Hepatocyte (in vitro differentiated cells): Measurements from ENCODE around the gene CEP131. TPM values are rescaled to one million over a fixed set of nuclear protein-coding genes. Genes with fewer than 3 reads are reported as not detected.

ENCODE experiments used
- DNase-seq: peaks from one replicate; pipeline ENCODE4 v3.0.0-alpha.2; 2016; ENCODE audit warnings: low spot score
- H2AFZ ChIP-seq: fragments of 200-600 bp; sonication (generic); 2 replicates; pipeline ENCODE4 v1.6.0; 2016; ENCODE audit warnings: antibody characterized with exemption, mild to moderate bottlenecking
- H3K27ac ChIP-seq: fragments of 200-600 bp; sonication (generic); 2 replicates; pipeline ENCODE4 v1.5.1; 2016; ENCODE audit warnings: mild to moderate bottlenecking
- H3K27me3 ChIP-seq: fragments of 200-600 bp; sonication (generic); 2 replicates; pipeline ENCODE4 v1.6.1; 2016
- H3K36me3 ChIP-seq: fragments of 200-600 bp; sonication (generic); replicated peaks from 2 replicates; pipeline ENCODE4 v1.5.1; 2016; ENCODE audit warnings: low read depth; ENCODE audit not compliant: insufficient read depth
- H3K4me1 ChIP-seq: fragments of 200-600 bp; sonication (generic); 2 replicates; pipeline ENCODE4 v1.5.1; 2016; ENCODE audit warnings: mild to moderate bottlenecking, moderate library complexity; ENCODE audit not compliant: insufficient read depth
- H3K4me2 ChIP-seq: fragments of 200-600 bp; sonication (generic); 2 replicates; pipeline ENCODE4 v1.6.0; 2016
- H3K4me3 ChIP-seq: fragments of 200-600 bp; sonication (generic); 2 replicates; pipeline ENCODE4 v1.5.1; 2016; ENCODE audit warnings: mild to moderate bottlenecking
- H3K79me2 ChIP-seq: fragments of 200-600 bp; sonication (generic); 2 replicates; pipeline ENCODE4 v1.6.0; 2017; ENCODE audit warnings: mild to moderate bottlenecking
- H3K9me2 ChIP-seq: fragments of 200-600 bp; sonication (generic); replicated peaks from 2 replicates; pipeline ENCODE4 v1.6.0; 2017; ENCODE audit warnings: mild to moderate bottlenecking; ENCODE audit not compliant: insufficient read depth
- H3K9me3 ChIP-seq: fragments of 200-600 bp; sonication (generic); 2 replicates; pipeline ENCODE4 v1.5.1; 2016; ENCODE audit warnings: low read depth, mild to moderate bottlenecking
- H4K20me1 ChIP-seq: fragments of 200-600 bp; sonication (generic); 2 replicates; pipeline ENCODE4 v1.6.0; 2016; ENCODE audit warnings: mild to moderate bottlenecking; ENCODE audit not compliant: insufficient read depth, poor library complexity, severe bottlenecking
- EZH2 ChIP-seq: fragments of 200-600 bp; sonication (generic); IDR thresholded peaks from 2 replicates; pipeline ENCODE4 v1.6.1; 2016; ENCODE audit warnings: antibody characterized with exemption, mild to moderate bottlenecking, borderline replicate concordance
- EZH2phosphoT487 ChIP-seq: fragments of 200-600 bp; sonication (generic); IDR thresholded peaks from one replicate; pipeline ENCODE4 v1.6.1; 2018; ENCODE audit warnings: antibody characterized with exemption, mild to moderate bottlenecking, low read depth, moderate library complexity; ENCODE audit not compliant: unreplicated experiment, severe bottlenecking
- WGBS: methylation state at CpG from one replicate; pipeline ENCODE4 v1.1.6; 2016; ENCODE audit warnings: low lambda C conversion rate; ENCODE audit errors: missing lambda C conversion rate; 5-methylcytosine and 5-hydroxymethylcytosine counted together
- polyA plus RNA-seq: library from polyadenylated mRNA; unstranded; fragments of >200 nt; fragmentation: Nextera tagmentation; extraction: Ambion mirVana; gene quantifications from 2 replicates; pipeline ENCODE4 v1.2.1, GENCODE V29; 2016
- total RNA-seq: library from RNA; depleted of rRNA; stranded (reverse); fragments of >200 nt; gene quantifications from 2 replicates; pipeline ENCODE4 v1.2.3, GENCODE V29; 2014
- TF ChIP-seq, protein P1 (sequence below): fragments of 200-600 bp; sonication (generic); IDR thresholded peaks from 2 replicates; pipeline ENCODE4 v1.5.1; 2016; ENCODE audit warnings: antibody characterized with exemption, mild to moderate bottlenecking; ENCODE audit not compliant: poor library complexity

Gene CEP131
- total and polyA plus RNA-seq, 2 experiments from 2014 or later = 7.3 to 10.1 TPM

DNA sequence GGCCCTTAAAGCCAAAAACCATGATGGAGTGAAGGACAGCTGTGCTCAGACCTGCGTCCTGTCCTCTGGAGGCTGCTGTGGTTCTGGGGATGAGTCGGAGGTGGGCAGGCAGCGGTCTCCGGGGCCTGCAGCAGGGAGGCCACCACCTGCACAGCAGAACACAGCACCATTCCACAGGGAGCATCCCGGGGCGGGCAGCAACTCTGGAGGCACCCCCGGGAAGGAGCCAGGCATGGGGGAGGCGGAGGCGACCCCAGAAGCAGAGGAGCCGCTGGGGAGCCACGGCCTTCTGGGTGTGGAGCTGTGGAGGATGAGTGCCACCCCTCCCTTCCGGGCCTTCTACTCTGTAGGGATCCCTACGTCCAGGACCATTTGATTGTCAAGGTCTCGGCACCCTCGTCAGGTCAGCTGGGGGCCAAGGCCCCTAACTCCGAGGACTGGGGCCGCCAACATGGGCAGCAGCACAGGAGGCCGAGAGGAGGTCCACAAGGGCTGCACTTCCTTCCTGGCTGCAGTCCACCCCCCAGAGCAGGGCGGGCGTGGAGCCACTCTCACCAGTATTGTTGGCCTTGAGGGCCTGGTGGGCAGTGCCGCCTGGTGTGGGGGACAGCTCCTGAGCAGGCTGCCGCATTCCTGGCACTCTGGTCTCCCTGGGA lies 23.8 kb downstream of the CEP131 start:
- Histone ChIP-seq H3K4me2 (no peak overlapping the region), H3K4me1 (no peaks in the 10 kb centered on the region), H3K4me3 (no peak overlapping the region), H3K9me2 (no peaks in the 10 kb centered on the region), H3K9me3 (no peaks in the 10 kb centered on the region), H3K36me3 (no peaks in the 10 kb centered on the region), H2AFZ (no peak overlapping the region), H3K27me3 (no peaks in the 10 kb centered on the region), H4K20me1 (no peaks in the 10 kb centered on the region), H3K27ac (no peak overlapping the region), H3K79me2 (no peaks in the 10 kb centered on the region)
- WGBS = 95% methylated on average over 22 of the region's 22 CpGs
- no peak for DNase-seq
- TF ChIP-seq, protein P1, sequence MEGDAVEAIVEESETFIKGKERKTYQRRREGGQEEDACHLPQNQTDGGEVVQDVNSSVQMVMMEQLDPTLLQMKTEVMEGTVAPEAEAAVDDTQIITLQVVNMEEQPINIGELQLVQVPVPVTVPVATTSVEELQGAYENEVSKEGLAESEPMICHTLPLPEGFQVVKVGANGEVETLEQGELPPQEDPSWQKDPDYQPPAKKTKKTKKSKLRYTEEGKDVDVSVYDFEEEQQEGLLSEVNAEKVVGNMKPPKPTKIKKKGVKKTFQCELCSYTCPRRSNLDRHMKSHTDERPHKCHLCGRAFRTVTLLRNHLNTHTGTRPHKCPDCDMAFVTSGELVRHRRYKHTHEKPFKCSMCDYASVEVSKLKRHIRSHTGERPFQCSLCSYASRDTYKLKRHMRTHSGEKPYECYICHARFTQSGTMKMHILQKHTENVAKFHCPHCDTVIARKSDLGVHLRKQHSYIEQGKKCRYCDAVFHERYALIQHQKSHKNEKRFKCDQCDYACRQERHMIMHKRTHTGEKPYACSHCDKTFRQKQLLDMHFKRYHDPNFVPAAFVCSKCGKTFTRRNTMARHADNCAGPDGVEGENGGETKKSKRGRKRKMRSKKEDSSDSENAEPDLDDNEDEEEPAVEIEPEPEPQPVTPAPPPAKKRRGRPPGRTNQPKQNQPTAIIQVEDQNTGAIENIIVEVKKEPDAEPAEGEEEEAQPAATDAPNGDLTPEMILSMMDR = no peak
- TF ChIP-seq EZH2 = no peak
- TF ChIP-seq EZH2phosphoT487 = no peak

DNA sequence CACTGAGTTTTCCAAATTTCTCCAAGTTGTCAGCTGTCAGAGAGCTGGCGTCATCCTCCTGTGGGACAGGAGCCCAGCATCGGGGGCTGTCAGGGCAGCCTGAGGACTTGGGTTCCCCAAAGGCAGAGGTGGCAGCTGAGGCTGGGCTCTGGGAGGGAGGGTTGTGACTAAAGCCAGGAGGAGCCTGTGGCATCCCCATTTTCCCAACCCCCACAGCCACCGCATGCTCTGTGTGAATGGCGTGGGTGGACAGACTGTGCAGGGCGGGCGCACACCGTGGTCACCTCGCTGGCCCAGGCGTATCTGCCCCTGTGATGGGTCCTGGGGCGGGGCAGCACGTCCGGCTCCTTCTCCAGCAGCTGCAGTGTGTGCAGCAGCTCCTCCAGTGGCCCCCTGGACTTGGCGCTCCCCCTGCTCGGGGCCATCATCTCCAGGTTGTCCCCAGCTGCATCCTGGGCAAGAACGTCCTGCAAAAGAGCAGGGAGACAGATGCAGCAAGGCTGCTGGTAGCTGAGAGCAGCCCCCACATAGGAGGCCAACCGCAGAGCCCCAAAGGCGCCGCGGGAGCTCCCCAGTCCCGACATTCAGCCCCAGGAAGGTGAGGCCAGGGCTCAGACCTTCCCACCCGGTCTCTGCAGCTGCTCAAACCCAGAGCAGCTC lies 24.8 kb downstream of the CEP131 start:
- no peak overlapping the region for H3K4me2 ChIP-seq
- H3K79me2 ChIP-seq = no peaks in the 10 kb centered on the region
- no peaks in the 10 kb centered on the region for H3K9me2 ChIP-seq
- DNase-seq = no peak
- TF ChIP-seq EZH2phosphoT487 = no peak
- TF ChIP-seq EZH2 = no peak
- TF ChIP-seq, protein P1 = no peak
- no peaks in the 10 kb centered on the region for H3K27me3 ChIP-seq
- H3K9me3 ChIP-seq = no peaks in the 10 kb centered on the region
- H3K4me3 ChIP-seq = no peak overlapping the region
- H4K20me1 ChIP-seq = no peaks in the 10 kb centered on the region
- H3K27ac ChIP-seq = no peak overlapping the region
- 96% methylated on average over 21 of the region's 21 CpGs for WGBS
- no peaks in the 10 kb centered on the region for H3K4me1 ChIP-seq
- no peaks in the 10 kb centered on the region for H3K36me3 ChIP-seq
- H2AFZ ChIP-seq = no peak overlapping the region

DNA sequence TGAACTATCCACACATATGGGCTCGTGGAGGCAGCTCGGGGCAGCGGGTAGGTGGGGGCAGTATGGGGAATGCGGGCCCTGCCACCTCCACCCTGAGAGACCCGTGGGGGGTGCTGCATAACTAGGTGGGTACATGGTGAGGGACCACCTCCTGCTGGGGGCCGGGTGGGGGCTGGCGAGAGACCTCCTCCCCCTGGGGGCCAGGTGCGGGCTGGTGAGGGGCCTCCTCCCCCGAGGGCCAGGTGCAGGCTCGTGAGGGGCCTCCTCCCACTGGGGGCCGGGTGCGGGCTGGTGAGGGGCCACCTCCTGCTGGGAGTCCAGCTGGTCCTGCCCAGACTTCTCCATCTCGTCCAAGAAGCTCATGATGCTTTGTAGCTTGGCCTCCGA lies 25.4 kb downstream of the CEP131 start:
- no peaks in the 10 kb centered on the region for H3K36me3 ChIP-seq

More for the DNA sequence above, 25.4 kb downstream of the CEP131 start:
- H3K27ac ChIP-seq = no peak overlapping the region
- no peaks in the 10 kb centered on the region for H4K20me1 ChIP-seq
- H3K4me3 ChIP-seq = no peak overlapping the region
- H3K4me1 ChIP-seq = no peaks in the 10 kb centered on the region
- H3K9me3 ChIP-seq = no peaks in the 10 kb centered on the region
- WGBS = 92% methylated on average over 11 of the region's 14 CpGs
- H2AFZ ChIP-seq = no peak overlapping the region
- TF ChIP-seq EZH2 = no peak
- no peak for TF ChIP-seq EZH2phosphoT487
- TF ChIP-seq, protein P1 = no peak
- H3K9me2 ChIP-seq = no peaks in the 10 kb centered on the region
- no peaks in the 10 kb centered on the region for H3K27me3 ChIP-seq
- no peak for DNase-seq
- H3K79me2 ChIP-seq = no peaks in the 10 kb centered on the region
- H3K4me2 ChIP-seq = no peak overlapping the region
